WERI-Rb-1 (cell line): ENCODE results near the gene DNMT1.

ENCODE experiments used
- DNase-seq: peaks from one replicate; pipeline ENCODE4 v3.0.0-alpha.2; 2020
- H3K27ac ChIP-seq: fragments of 250-450 bp; sonication (Bioruptor Pico); 2 replicates; pipeline ENCODE4 v1.5.1; 2020; ENCODE audit warnings: mild to moderate bottlenecking, moderate library complexity
- H3K27me3 ChIP-seq: fragments of 250-450 bp; sonication (Bioruptor Pico); 2 replicates; pipeline ENCODE4 v1.5.1; 2021; ENCODE audit warnings: mild to moderate bottlenecking, low read depth, moderate library complexity; ENCODE audit not compliant: insufficient read depth, severe bottlenecking
- H3K36me3 ChIP-seq: fragments of 250-450 bp; sonication (Bioruptor Pico); 2 replicates; pipeline ENCODE4 v1.5.1; 2020; ENCODE audit warnings: mild to moderate bottlenecking, moderate library complexity
- H3K4me3 ChIP-seq: 2 replicates; pipeline ENCODE4 v1.5.1; 2011; ENCODE audit warnings: low read depth, mild to moderate bottlenecking, control low read depth, low read length
- H3K9me3 ChIP-seq: fragments of 250-450 bp; sonication (Bioruptor Pico); 2 replicates; pipeline ENCODE4 v1.5.1; 2021; ENCODE audit warnings: mild to moderate bottlenecking, moderate library complexity; ENCODE audit not compliant: severe bottlenecking
- CTCF ChIP-seq: IDR thresholded peaks from 2 replicates; pipeline ENCODE4 v1.5.1; 2011; ENCODE audit warnings: low read depth, mild to moderate bottlenecking, control low read depth, inconsistent platforms, low read length

DNMT1 gene

GRCh38 chr19:10116085-10116865 lies 78.5 kb downstream of the DNMT1 start:
- DNase-seq = no peak
- no peak for TF ChIP-seq CTCF

GRCh38 chr19:10115392-10116084 lies 79.2 kb downstream of the DNMT1 start:
- no peaks in the 10 kb centered on the region for H3K9me3 ChIP-seq
- no peak overlapping the region for H3K4me3 ChIP-seq
- peaks cover 54% of the 10 kb centered on the region for H3K36me3 ChIP-seq
- H3K27me3 ChIP-seq = no peaks in the 10 kb centered on the region
- TF ChIP-seq CTCF = no peak
- H3K27ac ChIP-seq = no peak overlapping the region
- DNase-seq = no peak

More at GRCh38 chr19:10116085-10116865, 78.5 kb downstream of the DNMT1 start:
- Histone ChIP-seq H3K27ac (no peak overlapping the region), H3K4me3 (no peak overlapping the region), H3K36me3 (peaks cover 47% of the 10 kb centered on the region), H3K27me3 (no peaks in the 10 kb centered on the region), H3K9me3 (no peaks in the 10 kb centered on the region)

- peaks cover 61% of the 10 kb centered on the region for H3K36me3 ChIP-seq
- H3K4me3 ChIP-seq = no peak overlapping the region
- H3K27me3 ChIP-seq = no peaks in the 10 kb centered on the region
- no peaks in the 10 kb centered on the region for H3K9me3 ChIP-seq
- DNase-seq = no peak
- no peak for TF ChIP-seq CTCF
- no peak overlapping the region for H3K27ac ChIP-seq
These were observed 79.9 kb downstream of the DNMT1 start for GRCh38 chr19:10114651-10115391.

- no peaks in the 10 kb centered on the region for H3K9me3 ChIP-seq
- TF ChIP-seq CTCF = no peak
- no peak overlapping the region for H3K4me3 ChIP-seq
- no peak for DNase-seq
- H3K27me3 ChIP-seq = no peaks in the 10 kb centered on the region
- peaks cover 68% of the 10 kb centered on the region for H3K36me3 ChIP-seq
- no peak overlapping the region for H3K27ac ChIP-seq
These were observed 80.6 kb downstream of the DNMT1 start for GRCh38 chr19:10113964-10114650.

GRCh38 chr19:10113592-10113963 lies 81.2 kb downstream of the DNMT1 start:
- Histone ChIP-seq H3K4me3 (no peak overlapping the region), H3K9me3 (no peaks in the 10 kb centered on the region), H3K36me3 (peaks cover 72% of the 10 kb centered on the region), H3K27me3 (no peaks in the 10 kb centered on the region), H3K27ac (no peak overlapping the region)
- no peak for TF ChIP-seq CTCF
- no peak for DNase-seq
